ENCODE measurements around the gene TAB3. TPM values are rescaled to one million over a fixed set of nuclear protein-coding genes. Genes with fewer than 3 reads are reported as not detected.

TAB3 gene
- total and polyA plus RNA-seq, 7 donors = 6.7 to 31.6 (median 17.4) TPM

- TF ChIP-seq EP300 (IDR thresholded peaks at IDR 0.05) = no peak
- no peak for TF ChIP-seq POLR2AphosphoS5 (IDR thresholded peaks at IDR 0.05)
- no peak for TF ChIP-seq CTCF (IDR thresholded peaks at IDR 0.05)
- no peak for TF ChIP-seq POLR2A (IDR thresholded peaks at IDR 0.05)
- no peaks in the 10 kb centered on the region for H3K4me1 ChIP-seq
- WGBS, 2 donors = 44 to 78% methylated on average over 6 of the region's 6 CpGs
- H3K27ac ChIP-seq = no peak overlapping the region
- H3K36me3 ChIP-seq = no peaks in the 10 kb centered on the region
- intact Hi-C loops (cut with DNase I) = no loop called here
- no peaks in the 10 kb centered on the region for H3K27me3 ChIP-seq
- no peak for DNase-seq
- no peaks in the 10 kb centered on the region for H3K9me3 ChIP-seq
- no peak overlapping the region for H3K4me3 ChIP-seq
Measured at GRCh38 chrX:30930679-30931078, 41.6 kb upstream of the TAB3 start.

- WGBS, 2 donors = 89 to 100% methylated on average over 1 of the region's 1 CpG
- TF ChIP-seq POLR2AphosphoS5 (IDR thresholded peaks at IDR 0.05) = no peak
- no peak for TF ChIP-seq POLR2A (IDR thresholded peaks at IDR 0.05)
- TF ChIP-seq CTCF (IDR thresholded peaks at IDR 0.05) = no peak
- TF ChIP-seq EP300 (IDR thresholded peaks at IDR 0.05) = no peak
- H3K27me3 ChIP-seq = no peaks in the 10 kb centered on the region
- H3K9me3 ChIP-seq = no peaks in the 10 kb centered on the region
- H3K27ac ChIP-seq = no peak overlapping the region
- no peak overlapping the region for H3K4me3 ChIP-seq
- intact Hi-C loops (cut with DNase I) = no loop called here
- DNase-seq = no peak
- H3K4me1 ChIP-seq = no peaks in the 10 kb centered on the region
- H3K36me3 ChIP-seq = no peaks in the 10 kb centered on the region
Measured at GRCh38 chrX:30930143-30930542, 41.1 kb upstream of the TAB3 start.

DNA sequence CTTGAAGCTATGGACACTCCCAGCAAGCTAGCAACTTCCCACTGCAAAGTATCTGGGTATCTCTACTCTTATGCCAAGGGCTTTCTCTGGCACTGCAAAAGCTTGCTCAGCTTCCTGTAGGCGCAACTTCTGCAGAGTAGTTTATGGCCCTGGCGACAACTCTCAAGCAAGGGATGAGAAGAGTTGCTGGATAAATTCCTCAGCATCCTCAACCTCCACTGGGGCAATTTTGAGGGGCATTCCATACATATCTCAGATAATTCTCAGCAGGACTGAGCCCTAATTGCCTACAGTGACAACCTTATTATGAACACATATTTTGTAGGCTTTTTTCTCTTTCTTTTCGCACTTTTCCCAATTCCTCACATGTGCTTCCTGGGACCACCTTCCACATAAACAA, 31.2 kb upstream of the TAB3 start:
- Histone ChIP-seq H3K4me3 (no peak overlapping the region), H3K27ac (no peak overlapping the region), H3K36me3 (no peaks in the 10 kb centered on the region), H3K9me3 (no peaks in the 10 kb centered on the region), H3K4me1 (no peaks in the 10 kb centered on the region), H3K27me3 (no peaks in the 10 kb centered on the region)
- DNase-seq = no peak
- TF ChIP-seq EP300 (IDR thresholded peaks at IDR 0.05) (no peak), POLR2AphosphoS5 (IDR thresholded peaks at IDR 0.05) (no peak), POLR2A (IDR thresholded peaks at IDR 0.05) (no peak), CTCF (IDR thresholded peaks at IDR 0.05) (no peak)
- WGBS, 2 donors = 89 to 91% methylated on average over 3 of the region's 3 CpGs
- intact Hi-C loops (cut with DNase I) = no loop called here

DNA sequence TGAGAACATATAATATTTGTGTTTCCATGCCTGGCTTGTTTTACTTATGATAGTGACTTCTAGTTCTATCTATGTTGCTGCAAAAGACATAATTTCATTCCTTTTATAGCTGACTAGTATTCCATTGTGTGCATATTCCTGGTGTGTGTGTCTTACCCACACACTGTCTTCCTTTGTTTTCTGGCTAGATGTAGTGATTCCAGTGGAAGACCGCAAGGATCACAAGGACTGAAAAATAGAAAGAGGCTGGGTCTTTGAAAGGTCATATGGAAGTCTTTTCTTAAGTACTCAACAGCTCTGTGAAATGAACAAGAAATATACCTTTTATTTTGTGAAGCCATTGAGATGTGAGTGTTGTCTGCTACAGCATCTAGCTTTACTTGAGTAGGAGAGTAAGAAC, 29.4 kb upstream of the TAB3 start:
- intact Hi-C loops (cut with DNase I) = no loop called here
- Histone ChIP-seq H3K27ac (no peak overlapping the region), H3K27me3 (no peaks in the 10 kb centered on the region), H3K4me3 (no peak overlapping the region), H3K9me3 (no peaks in the 10 kb centered on the region), H3K36me3 (no peaks in the 10 kb centered on the region), H3K4me1 (no peaks in the 10 kb centered on the region)
- DNase-seq = no peak
- no peak for TF ChIP-seq POLR2AphosphoS5 (IDR thresholded peaks at IDR 0.05)
- no peak for TF ChIP-seq POLR2A (IDR thresholded peaks at IDR 0.05)
- no peak for TF ChIP-seq CTCF (IDR thresholded peaks at IDR 0.05)
- TF ChIP-seq EP300 (IDR thresholded peaks at IDR 0.05) = no peak
- WGBS, 2 donors = 93 to 100% methylated on average over 1 of the region's 1 CpG

- Histone ChIP-seq H3K4me1 (no peaks in the 10 kb centered on the region), H3K9me3 (no peaks in the 10 kb centered on the region), H3K27me3 (no peaks in the 10 kb centered on the region), H3K27ac (no peak overlapping the region), H3K36me3 (no peaks in the 10 kb centered on the region), H3K4me3 (no peak overlapping the region)
- TF ChIP-seq POLR2A (IDR thresholded peaks at IDR 0.05) (no peak), EP300 (IDR thresholded peaks at IDR 0.05) (no peak), POLR2AphosphoS5 (IDR thresholded peaks at IDR 0.05) (no peak), CTCF (IDR thresholded peaks at IDR 0.05) (no peak)
- 20 to 75% methylated on average over 2 of the region's 2 CpGs for WGBS, 2 donors
- DNase-seq = no peak
- intact Hi-C loops (cut with DNase I) = no loop called here
Measured at GRCh38 chrX:30913492-30913891, 24.4 kb upstream of the TAB3 start.
